ENCODE results near the gene PTPN18.

PTPN18 gene

GRCh38 chr2:130363479-130363878 is 7.6 kb downstream of the PTPN18 start:
- no peak overlapping the region for H3K4me3 ChIP-seq (ENCODE audit: low read length)
- no peak for TF ChIP-seq CTCF (conservative IDR thresholded peaks at IDR 0.05; ENCODE audit: low read length)
- no peak for DNase-seq (ENCODE audit: low read depth)

- DNase-seq (ENCODE audit: low read depth): no peak
- H3K4me3 ChIP-seq (ENCODE audit: low read length): no peak overlapping the region
- TF ChIP-seq CTCF (conservative IDR thresholded peaks at IDR 0.05; ENCODE audit: low read length): no peak
Measured at GRCh38 chr2:130365075-130365474, 9.2 kb downstream of the PTPN18 start.

- no peak overlapping the region for H3K4me3 ChIP-seq (ENCODE audit: low read length)
- TF ChIP-seq CTCF (conservative IDR thresholded peaks at IDR 0.05; ENCODE audit: low read length): no peak
- no peak for DNase-seq (ENCODE audit: low read depth)
Measured at GRCh38 chr2:130365963-130366362, 10.1 kb downstream of the PTPN18 start.

- H3K4me3 ChIP-seq (ENCODE audit: low read length): no peak overlapping the region
- no peak for DNase-seq (ENCODE audit: low read depth)
- no peak for TF ChIP-seq CTCF (conservative IDR thresholded peaks at IDR 0.05; ENCODE audit: low read length)
Measured at GRCh38 chr2:130366720-130367119, 10.9 kb downstream of the PTPN18 start.

GRCh38 chr2:130368786-130369185 is 12.9 kb downstream of the PTPN18 start:
- DNase-seq (ENCODE audit: low read depth): no peak
- TF ChIP-seq CTCF (conservative IDR thresholded peaks at IDR 0.05; ENCODE audit: low read length): no peak
- H3K4me3 ChIP-seq (ENCODE audit: low read length): no peak overlapping the region

GRCh38 chr2:130369311-130369964 is 13.6 kb downstream of the PTPN18 start:
- TF ChIP-seq CTCF (conservative IDR thresholded peaks at IDR 0.05; ENCODE audit: low read length): no peak
- no peak overlapping the region for H3K4me3 ChIP-seq (ENCODE audit: low read length)
- DNase-seq (ENCODE audit: low read depth): no peak

GRCh38 chr2:130369965-130370341 is 14.1 kb downstream of the PTPN18 start:
- TF ChIP-seq CTCF (conservative IDR thresholded peaks at IDR 0.05; ENCODE audit: low read length): no peak
- no peak overlapping the region for H3K4me3 ChIP-seq (ENCODE audit: low read length)
- DNase-seq (ENCODE audit: low read depth): no peak
